Neural cell (in vitro differentiated cells): ENCODE measurements around the gene SLC44A1. TPM values are rescaled to one million over a fixed set of nuclear protein-coding genes. Genes with fewer than 3 reads are reported as not detected.

Experiments
- H2AFZ ChIP-seq: fragments of 200-600, 300-800 bp; sonication (generic), shearing (Covaris generic); 2 replicates; pipeline ENCODE4 v1.6.0; 2014; ENCODE audit warnings: low read depth, mild to moderate bottlenecking, antibody characterized with exemption, low read length, moderate library complexity
- H3F3A ChIP-seq: fragments of 200-600 bp; shearing (Covaris generic); 2 replicates; pipeline ENCODE4 v1.6.1; 2016; ENCODE audit warnings: mild to moderate bottlenecking, moderate library complexity, mixed read lengths, antibody characterized with exemption, low read length; ENCODE audit not compliant: insufficient read depth, poor library complexity, severe bottlenecking
- H3K27ac ChIP-seq: fragments of 200-600, 300-800 bp; sonication (generic), shearing (Covaris generic); 2 replicates; pipeline ENCODE4 v1.5.1; 2014; ENCODE audit warnings: mild to moderate bottlenecking, low read length, moderate library complexity
- H3K27me3 ChIP-seq: fragments of 300-800, 200-600 bp; sonication (generic), shearing (Covaris generic); 2 replicates; pipeline ENCODE4 v1.6.0; 2014; ENCODE audit warnings: mild to moderate bottlenecking, low read depth, low read length, moderate library complexity; ENCODE audit not compliant: insufficient read depth
- H3K36me3 ChIP-seq: fragments of 300-800, 200-600 bp; sonication (generic), shearing (Covaris generic); 2 replicates; pipeline ENCODE4 v1.5.1; 2014; ENCODE audit warnings: mild to moderate bottlenecking, antibody characterized with exemption, low read length, moderate library complexity; ENCODE audit not compliant: insufficient read depth
- H3K4me2 ChIP-seq: fragments of 300-800, 200-600 bp; sonication (generic), shearing (Covaris generic); 2 replicates; pipeline ENCODE4 v1.6.0; 2014; ENCODE audit warnings: mild to moderate bottlenecking, low read length
- H3K4me3 ChIP-seq: fragments of 300-800, 200-600 bp; sonication (generic), shearing (Covaris generic); 2 replicates; pipeline ENCODE4 v1.5.1; 2014; ENCODE audit warnings: mild to moderate bottlenecking, low read length, moderate library complexity
- H3K79me2 ChIP-seq: fragments of 200-600 bp; shearing (Covaris generic); replicated peaks from 2 replicates; pipeline ENCODE4 v1.6.0; 2014; ENCODE audit warnings: mild to moderate bottlenecking, low read length, moderate library complexity; ENCODE audit not compliant: insufficient read depth
- H3K9ac ChIP-seq: fragments of 300-800, 200-600 bp; sonication (generic), shearing (Covaris generic); 2 replicates; pipeline ENCODE4 v1.6.1; 2016; ENCODE audit warnings: mild to moderate bottlenecking, low read length, mixed read lengths
- H3K9me2 ChIP-seq: fragments of 200-600 bp; shearing (Covaris generic); 2 replicates; pipeline ENCODE4 v1.6.1; 2016; ENCODE audit warnings: mild to moderate bottlenecking, low read length, mixed read lengths; ENCODE audit not compliant: insufficient read depth
- H3K9me3 ChIP-seq: fragments of 200-600, 300-800 bp; sonication (generic), shearing (Covaris generic); 2 replicates; pipeline ENCODE4 v1.6.1; 2016; ENCODE audit warnings: mild to moderate bottlenecking, mixed run types, low read length, moderate library complexity, mixed read lengths
- H4K20me1 ChIP-seq: fragments of 200-600 bp; shearing (Covaris generic); 2 replicates; pipeline ENCODE4 v1.6.1; 2016; ENCODE audit warnings: mild to moderate bottlenecking, mixed run types; ENCODE audit not compliant: insufficient read depth
- EP300 ChIP-seq: fragments of 450-650 bp; conservative IDR thresholded peaks from 2 replicates; pipeline ENCODE4 v1.6.1; 2014; ENCODE audit warnings: antibody characterized with exemption, mild to moderate bottlenecking, moderate library complexity; ENCODE audit not compliant: poor library complexity, severe bottlenecking
- EZH2 ChIP-seq: fragments of 200-600, 300-800 bp; shearing (Covaris generic), sonication (generic); IDR thresholded peaks from 2 replicates; pipeline ENCODE4 v1.6.1; 2014; ENCODE audit warnings: antibody characterized with exemption, low read length, borderline replicate concordance, mild to moderate bottlenecking; ENCODE audit not compliant: insufficient read depth, poor library complexity, severe bottlenecking
- MXI1 ChIP-seq: fragments of 450-650 bp; conservative IDR thresholded peaks from 2 replicates; pipeline ENCODE4 v1.6.1; 2014; ENCODE audit warnings: antibody characterized with exemption, mild to moderate bottlenecking; ENCODE audit not compliant: poor library complexity, severe bottlenecking
- POLR2AphosphoS5 ChIP-seq: IDR thresholded peaks from 2 replicates; pipeline ENCODE4 v1.6.1; 2012
- RAD21 ChIP-seq: fragments of 450-650 bp; conservative IDR thresholded peaks from 2 replicates; pipeline ENCODE4 v1.6.1; 2014; ENCODE audit warnings: antibody characterized with exemption, mild to moderate bottlenecking, moderate library complexity
- SMC3 ChIP-seq: fragments of 450-650 bp; conservative IDR thresholded peaks from 2 replicates; pipeline ENCODE4 v1.6.1; 2014; ENCODE audit warnings: antibody characterized with exemption, mild to moderate bottlenecking, moderate library complexity; ENCODE audit not compliant: poor library complexity
- TAF1 ChIP-seq: IDR thresholded peaks from 2 replicates; pipeline ENCODE4 v1.6.1; 2012; ENCODE audit warnings: low read depth
- polyA plus RNA-seq: library from polyadenylated mRNA; depleted of rRNA; stranded (reverse); fragments of >200 nt; gene quantifications from 2 replicates; pipeline ENCODE4 v1.2.3, GENCODE V29; 2014
- TF ChIP-seq, protein P1 (sequence below): fragments of 450-650 bp; IDR thresholded peaks from 2 replicates; pipeline ENCODE4 v1.5.1; 2014; ENCODE audit warnings: antibody characterized with exemption, mild to moderate bottlenecking, moderate library complexity; ENCODE audit not compliant: poor library complexity, severe bottlenecking
- TF ChIP-seq, protein P2 (sequence below): IDR thresholded peaks from 2 replicates; pipeline ENCODE4 v1.6.1; 2012; ENCODE audit warnings: borderline replicate concordance

The SLC44A1 gene
- polyA plus RNA-seq, 1 donor from 2014 or later = 3.9 TPM

DNA sequence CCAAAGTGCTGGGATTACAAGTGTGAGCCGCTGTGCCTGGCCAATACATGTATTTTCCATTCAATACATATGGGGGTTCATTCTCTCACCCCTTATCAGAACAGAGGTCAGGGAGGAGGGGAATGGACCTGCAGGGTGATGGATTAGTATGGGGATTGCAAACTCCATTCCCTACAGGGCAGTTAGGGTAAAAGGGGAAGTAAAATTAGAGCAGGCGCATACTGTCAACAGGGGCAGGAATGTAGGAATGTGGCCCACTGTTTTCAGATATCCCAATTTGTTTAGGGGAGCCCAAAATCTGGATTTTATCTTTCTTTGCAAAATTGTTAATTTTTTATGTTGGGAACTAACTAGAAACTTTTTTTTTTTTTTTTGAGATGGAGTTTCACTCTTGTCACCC lies 46.4 kb upstream of the SLC44A1 start:
- Histone ChIP-seq H3K9me3 (no peaks in the 10 kb centered on the region), H3K9me2 (no peaks in the 10 kb centered on the region), H2AFZ (no peak overlapping the region), H3K36me3 (no peaks in the 10 kb centered on the region), H3K79me2 (no peaks in the 10 kb centered on the region), H3K4me2 (no peak overlapping the region), H3F3A (no peaks in the 10 kb centered on the region), H3K9ac (no peak overlapping the region), H3K27ac (no peak overlapping the region), H3K4me3 (no peak overlapping the region), H4K20me1 (no peaks in the 10 kb centered on the region), H3K27me3 (no peaks in the 10 kb centered on the region)
- TF ChIP-seq EZH2 = no peak
- TF ChIP-seq, protein P1, sequence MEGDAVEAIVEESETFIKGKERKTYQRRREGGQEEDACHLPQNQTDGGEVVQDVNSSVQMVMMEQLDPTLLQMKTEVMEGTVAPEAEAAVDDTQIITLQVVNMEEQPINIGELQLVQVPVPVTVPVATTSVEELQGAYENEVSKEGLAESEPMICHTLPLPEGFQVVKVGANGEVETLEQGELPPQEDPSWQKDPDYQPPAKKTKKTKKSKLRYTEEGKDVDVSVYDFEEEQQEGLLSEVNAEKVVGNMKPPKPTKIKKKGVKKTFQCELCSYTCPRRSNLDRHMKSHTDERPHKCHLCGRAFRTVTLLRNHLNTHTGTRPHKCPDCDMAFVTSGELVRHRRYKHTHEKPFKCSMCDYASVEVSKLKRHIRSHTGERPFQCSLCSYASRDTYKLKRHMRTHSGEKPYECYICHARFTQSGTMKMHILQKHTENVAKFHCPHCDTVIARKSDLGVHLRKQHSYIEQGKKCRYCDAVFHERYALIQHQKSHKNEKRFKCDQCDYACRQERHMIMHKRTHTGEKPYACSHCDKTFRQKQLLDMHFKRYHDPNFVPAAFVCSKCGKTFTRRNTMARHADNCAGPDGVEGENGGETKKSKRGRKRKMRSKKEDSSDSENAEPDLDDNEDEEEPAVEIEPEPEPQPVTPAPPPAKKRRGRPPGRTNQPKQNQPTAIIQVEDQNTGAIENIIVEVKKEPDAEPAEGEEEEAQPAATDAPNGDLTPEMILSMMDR = no peak
- TF ChIP-seq EP300 = no peak
- TF ChIP-seq TAF1 = no peak
- no peak for TF ChIP-seq MXI1
- TF ChIP-seq, protein P2, sequence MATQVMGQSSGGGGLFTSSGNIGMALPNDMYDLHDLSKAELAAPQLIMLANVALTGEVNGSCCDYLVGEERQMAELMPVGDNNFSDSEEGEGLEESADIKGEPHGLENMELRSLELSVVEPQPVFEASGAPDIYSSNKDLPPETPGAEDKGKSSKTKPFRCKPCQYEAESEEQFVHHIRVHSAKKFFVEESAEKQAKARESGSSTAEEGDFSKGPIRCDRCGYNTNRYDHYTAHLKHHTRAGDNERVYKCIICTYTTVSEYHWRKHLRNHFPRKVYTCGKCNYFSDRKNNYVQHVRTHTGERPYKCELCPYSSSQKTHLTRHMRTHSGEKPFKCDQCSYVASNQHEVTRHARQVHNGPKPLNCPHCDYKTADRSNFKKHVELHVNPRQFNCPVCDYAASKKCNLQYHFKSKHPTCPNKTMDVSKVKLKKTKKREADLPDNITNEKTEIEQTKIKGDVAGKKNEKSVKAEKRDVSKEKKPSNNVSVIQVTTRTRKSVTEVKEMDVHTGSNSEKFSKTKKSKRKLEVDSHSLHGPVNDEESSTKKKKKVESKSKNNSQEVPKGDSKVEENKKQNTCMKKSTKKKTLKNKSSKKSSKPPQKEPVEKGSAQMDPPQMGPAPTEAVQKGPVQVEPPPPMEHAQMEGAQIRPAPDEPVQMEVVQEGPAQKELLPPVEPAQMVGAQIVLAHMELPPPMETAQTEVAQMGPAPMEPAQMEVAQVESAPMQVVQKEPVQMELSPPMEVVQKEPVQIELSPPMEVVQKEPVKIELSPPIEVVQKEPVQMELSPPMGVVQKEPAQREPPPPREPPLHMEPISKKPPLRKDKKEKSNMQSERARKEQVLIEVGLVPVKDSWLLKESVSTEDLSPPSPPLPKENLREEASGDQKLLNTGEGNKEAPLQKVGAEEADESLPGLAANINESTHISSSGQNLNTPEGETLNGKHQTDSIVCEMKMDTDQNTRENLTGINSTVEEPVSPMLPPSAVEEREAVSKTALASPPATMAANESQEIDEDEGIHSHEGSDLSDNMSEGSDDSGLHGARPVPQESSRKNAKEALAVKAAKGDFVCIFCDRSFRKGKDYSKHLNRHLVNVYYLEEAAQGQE = no peak
- no peak for TF ChIP-seq RAD21
- TF ChIP-seq SMC3 = no peak
- TF ChIP-seq POLR2AphosphoS5 = no peak

DNA sequence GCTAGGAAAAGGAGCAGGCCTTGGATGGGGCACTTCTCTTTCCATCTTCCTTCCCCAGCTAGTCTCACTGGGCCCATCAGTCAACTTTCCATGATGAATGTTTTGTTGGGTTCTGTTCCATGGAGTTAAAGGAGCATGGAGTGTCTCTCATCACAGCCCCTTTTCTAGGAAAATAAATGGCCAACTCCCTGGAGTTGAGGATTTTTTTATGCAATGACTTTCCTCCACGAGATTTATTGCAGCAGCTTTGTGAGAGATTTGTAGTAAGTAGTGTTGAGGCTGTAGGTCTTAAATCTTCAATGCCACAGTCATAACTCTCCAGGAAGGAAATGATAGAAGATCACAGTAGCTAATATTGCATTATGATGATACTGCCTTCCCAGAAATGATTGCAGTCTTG lies 45.6 kb upstream of the SLC44A1 start:
- no peaks in the 10 kb centered on the region for H3F3A ChIP-seq
- no peak overlapping the region for H3K27ac ChIP-seq
- H3K4me2 ChIP-seq = no peak overlapping the region
- H3K36me3 ChIP-seq = no peaks in the 10 kb centered on the region
- H3K27me3 ChIP-seq = no peaks in the 10 kb centered on the region
- H3K9me2 ChIP-seq = no peaks in the 10 kb centered on the region
- H3K79me2 ChIP-seq = no peaks in the 10 kb centered on the region
- TF ChIP-seq, protein P1 = no peak
- no peak for TF ChIP-seq EZH2
- TF ChIP-seq, protein P2 = no peak
- no peak for TF ChIP-seq TAF1
- no peaks in the 10 kb centered on the region for H4K20me1 ChIP-seq
- H3K9ac ChIP-seq = no peak overlapping the region
- no peak overlapping the region for H3K4me3 ChIP-seq
- H3K9me3 ChIP-seq = no peaks in the 10 kb centered on the region
- no peak overlapping the region for H2AFZ ChIP-seq
